GM19035 (cell line): ENCODE results near the gene EIF4H.
"Not testable (repeated sequence)": the region's sequence is repeated elsewhere in the genome, so short reads cannot be mapped to it uniquely, and the experiment has no call there.

ENCODE experiments used
- ATAC-seq: cut with Tn5 transposase; IDR thresholded peaks from one replicate; pipeline ENCODE4 v1.9.1; 2021; ENCODE audit not compliant: unreplicated experiment

EIF4H gene

DNA sequence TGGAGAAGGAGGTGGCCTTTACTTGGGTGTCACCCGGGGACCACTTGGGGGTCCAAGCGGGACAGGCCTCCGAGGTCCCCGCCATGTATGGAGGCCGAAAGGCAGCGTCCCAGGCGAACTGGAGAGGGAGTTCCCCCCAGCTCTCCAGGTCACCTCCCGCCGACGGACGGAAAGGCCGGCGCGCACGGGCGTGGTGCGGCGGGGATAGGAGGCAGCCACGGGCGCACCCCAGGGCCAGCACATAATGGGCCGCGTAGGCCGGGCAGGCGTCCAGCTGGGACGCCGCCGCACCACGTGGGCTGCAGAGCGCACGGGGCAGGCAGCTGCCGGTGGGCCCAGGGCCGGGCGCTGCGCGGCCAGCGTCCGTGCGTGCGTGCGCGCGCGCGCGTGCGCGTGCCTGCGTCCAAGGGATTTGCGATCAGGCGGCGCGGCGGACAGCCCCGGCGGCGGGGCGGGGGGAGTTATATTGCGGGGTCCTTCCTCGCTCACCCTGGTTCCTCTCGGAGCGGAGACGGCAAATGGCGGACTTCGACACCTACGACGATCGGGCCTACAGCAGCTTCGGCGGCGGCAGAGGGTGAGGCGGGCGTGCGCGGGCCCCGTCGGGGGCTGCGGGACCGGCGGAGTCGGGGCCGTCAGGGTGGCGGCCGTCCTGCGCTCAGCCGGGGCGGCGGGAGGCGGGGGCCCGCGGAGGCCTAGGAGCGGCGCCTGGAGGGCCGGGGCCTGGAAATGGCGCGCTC lies at the start of gene EIF4H:
EIF4H (plus strand) TSS at position 491 of the 740 bp plus-strand sequence; CDS start at position 519, 28 bp downstream.
- peak; percentile 84 for ATAC-seq

DNA sequence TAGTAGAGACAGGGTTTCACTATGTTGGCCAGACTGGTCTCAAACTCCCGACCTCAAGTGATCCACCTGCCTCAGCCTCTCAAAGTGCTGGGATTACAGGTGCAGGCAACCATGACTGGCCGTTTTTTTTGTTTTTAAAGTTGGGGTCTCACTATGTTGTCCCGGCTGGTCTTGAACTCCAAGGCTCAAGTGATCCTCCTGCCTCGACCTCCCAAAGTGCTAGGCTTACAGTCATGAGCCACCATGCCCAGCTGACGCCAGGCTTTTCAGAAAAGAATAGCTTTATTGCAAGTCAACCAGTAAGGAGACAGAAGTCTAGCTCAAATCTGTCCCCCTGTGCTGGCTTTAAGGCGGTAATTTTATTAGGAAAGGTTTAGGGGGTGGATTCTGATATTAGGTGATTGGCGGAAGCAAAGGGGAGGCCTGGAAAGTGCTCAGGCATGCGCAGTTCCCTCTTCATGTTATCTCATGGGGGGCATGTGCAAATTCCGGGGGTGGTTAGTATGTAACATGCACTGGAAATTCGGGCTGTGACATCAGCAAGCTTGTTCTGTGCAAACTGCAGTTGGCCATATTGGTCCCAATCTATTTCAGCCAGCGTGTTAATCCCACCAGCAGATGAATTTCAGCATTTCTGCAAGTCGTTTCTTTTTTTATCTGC lies 47.8 kb upstream of the EIF4H start:
- ATAC-seq: no peak

DNA sequence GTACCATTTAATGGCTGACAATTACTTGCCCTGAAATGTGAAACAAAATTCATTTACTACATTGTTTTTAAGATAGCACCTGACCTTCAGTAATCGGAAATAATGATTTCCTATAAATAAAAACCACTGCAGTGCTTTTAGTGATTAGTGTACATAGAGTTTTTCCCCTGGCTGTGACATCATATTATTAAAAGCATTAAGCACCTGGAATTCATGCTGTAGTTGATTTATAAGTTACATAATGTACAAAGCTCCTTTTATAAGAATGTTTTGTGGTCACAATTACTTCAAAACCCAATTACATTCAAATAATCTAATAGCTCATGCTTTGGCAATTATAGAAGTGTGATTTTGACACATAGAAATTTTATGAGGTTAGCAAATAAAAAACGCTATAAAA lies 44.3 kb upstream of the EIF4H start:
- ATAC-seq: no peak

DNA sequence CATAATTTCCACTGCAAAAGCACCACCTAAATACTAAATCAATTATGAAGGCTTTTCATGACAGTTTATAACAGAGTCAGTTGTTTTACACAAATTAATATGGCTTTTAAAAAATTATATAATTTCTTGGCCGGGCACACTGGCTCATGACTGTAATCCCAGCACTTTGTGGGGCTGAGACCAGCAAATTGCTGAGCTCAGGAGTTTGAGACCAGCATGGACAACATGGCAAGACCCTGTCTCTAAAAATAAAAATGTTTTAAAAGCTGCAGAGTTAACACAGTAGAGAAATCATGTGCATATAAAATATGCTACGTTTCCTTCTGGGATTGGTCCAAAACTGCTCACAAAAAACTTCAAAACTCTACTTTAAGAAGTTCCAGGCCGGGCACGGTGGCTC lies 43.6 kb upstream of the EIF4H start:
- no peak for ATAC-seq

DNA sequence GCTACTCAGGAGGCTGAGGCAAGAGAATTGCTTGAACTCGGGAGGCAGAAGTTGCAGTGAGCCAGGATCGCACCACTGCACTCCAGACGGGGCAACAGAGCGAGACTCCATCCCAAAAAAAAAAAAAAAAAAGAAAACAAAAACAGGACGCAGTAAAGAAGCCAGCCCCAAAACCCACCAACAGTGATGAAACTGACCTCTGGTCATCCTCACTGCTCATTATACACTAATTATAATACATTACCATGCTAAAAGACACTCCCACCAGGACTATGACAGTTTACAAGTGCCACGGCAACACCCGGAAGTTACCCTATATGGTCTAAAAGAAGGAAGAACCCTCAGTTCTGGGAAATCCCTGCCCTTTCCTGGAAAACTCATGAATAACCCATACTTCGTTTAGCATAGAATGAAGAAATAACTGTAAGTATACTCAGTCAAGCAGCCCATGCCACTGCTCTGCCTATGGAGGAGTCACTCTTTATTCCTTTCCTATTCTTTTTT lies 40.0 kb upstream of the EIF4H start:
- ATAC-seq: no peak

DNA sequence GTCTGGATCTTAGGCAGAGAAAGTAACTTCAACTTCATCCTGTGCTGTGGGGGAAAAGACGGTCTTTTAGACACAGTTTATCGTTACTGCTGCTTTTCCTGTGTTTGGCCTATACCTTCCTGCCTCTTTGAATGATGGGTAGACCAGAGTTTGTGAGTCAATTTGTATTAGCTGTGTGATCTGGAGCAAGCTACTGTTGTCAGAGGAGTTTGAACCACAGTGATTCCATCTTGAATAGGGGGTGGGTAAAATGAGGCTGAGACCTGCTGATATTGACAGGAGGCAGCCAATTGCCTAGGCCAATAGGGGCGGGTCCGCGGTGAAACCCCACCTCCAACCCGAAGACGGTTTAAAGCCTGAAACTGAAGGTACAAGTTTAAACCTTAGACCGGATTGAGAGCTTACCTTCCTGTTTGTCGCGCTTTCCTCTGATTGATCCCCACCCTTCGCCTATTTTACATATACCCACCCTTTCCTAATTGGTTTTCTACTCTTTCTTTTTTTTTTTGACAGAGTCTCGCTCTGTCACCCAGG lies 35.8 kb upstream of the EIF4H start:
- no peak for ATAC-seq

DNA sequence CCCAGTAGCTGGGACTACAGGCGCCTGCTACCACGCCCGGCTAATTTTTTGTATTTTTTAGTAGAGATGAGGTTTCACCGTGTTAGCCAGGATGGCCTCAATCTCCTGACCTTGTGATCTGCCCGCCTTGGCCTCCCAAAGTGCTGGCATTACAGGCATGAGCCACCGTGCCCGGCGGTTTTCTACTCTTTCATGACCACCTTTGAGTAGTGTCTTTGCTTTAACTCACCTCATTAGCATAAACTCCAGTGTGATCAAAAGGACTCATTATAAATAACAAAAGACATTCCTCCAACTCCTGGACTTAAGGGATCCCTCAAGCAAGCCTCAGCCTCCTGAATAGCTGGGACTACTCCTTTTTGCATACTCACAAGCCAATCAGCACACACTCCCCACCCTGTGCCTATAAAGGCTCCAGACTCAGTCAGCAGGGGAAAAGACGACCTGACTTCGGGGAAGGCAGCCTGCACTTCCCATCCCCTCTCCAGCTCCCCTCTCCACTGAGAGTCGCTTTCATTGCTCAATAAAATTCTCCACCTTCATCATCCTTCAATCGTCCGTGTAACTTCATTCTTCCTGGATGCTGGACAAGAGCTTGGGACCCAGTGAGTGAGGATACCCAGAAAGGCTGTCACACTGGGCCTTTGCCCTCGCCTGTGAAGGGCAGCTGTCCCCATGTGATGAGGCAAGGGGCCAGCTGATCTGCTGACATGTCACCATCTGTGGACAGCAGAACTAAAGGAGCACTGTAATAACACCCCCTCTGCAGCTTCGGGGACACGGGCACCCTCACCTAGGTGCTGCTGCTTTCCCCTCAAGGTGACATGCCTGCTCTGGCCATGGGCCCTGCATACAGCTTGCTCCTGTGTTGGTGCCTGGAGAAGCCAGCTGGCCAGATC lies 35.0 kb upstream of the EIF4H start:
- no peak for ATAC-seq

DNA sequence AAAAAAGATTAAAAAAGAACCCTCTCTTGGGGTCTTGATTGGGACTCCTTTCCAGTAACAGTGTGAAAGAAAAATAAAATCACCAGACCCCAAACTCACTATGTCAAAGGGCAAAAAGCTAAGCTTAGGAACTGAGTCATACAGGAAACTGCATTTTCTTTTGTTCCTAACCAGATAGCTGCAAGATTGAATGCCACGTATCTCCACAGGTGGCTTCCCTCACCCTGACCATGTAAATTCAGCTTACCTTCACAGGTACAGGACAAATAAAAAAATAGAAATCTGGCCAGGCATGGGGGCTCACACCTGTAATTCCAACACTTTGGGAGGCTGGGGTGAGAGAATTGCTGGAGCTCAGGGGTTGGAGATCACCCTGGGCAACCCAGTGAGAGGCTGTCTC lies 32.5 kb upstream of the EIF4H start:
- ATAC-seq: no peak

DNA sequence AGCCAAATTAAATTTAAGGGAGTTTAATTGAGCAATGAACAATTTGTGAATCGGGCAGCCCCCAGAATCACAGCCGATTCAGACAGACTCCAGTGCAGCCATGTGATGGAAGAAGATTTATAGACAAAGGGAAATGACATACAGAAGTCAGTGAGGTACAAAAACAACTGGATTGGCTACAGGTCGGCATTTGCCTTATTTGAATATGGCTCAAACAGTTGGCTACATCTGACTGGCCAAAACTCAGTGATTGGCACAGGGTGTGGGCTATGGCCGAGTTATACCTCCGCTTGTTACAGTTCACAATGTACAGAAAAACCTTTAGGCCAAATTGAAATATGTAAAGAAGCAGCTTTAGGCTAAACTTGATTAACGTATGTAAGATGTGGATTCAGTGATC lies 30.8 kb upstream of the EIF4H start:
- ATAC-seq: no peak

DNA sequence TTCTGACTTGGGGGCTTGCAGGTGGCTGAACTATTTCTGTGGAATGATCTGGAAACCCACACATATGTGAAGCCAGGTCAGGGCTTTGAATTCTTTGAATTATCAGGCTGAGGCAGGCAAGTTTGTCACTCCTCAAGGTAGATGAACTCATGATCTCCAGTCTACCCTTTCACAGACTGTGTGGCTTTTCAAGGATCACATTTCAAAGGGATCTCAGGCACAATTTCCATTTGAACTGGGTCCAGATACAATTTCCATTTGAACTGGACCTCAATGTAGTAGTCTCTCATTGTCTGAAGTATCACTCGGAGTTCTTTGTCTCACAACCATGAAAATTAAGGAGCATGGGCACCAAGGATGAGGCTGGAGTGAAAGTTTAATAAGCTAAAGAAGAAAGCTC lies 25.7 kb upstream of the EIF4H start:
- no peak for ATAC-seq

DNA sequence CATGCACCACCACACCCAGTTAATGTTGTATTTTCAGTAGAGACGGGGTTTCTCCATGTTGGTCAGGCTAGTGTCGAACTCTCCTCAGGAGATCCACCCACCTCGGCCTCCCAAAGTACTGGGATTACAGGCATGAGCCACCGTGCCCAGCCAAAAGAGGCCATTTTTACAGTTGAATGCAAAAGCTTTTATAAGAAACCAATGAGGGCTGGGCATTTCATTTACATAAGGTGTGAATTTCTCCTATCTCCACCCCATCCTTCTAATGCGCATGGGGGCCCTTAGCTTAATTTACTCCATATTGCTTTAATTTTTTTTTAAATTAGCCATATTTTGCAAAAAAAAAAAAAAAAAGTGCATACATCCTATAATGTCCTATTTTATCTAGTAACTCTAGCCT lies 25.1 kb upstream of the EIF4H start:
- no peak for ATAC-seq

DNA sequence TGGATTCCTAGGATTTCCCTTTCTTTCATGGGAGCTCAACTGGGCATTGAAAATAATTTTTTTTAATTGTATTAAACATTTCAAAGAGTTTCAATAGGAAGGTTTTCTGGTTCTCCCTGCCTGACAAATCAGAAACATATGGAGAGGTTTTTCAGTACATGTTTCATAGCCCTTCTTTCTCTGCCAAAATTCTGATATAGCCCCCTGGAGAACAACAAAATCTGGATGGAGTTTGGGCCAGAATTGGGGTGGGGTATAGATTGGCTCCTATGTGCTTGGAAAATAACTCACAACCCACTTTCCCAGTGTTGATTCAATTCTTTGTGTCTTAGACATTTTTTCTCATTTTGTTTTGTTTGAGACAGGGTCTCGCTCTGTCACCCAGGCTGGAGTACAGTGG lies 24.6 kb upstream of the EIF4H start:
- ATAC-seq: no peak

DNA sequence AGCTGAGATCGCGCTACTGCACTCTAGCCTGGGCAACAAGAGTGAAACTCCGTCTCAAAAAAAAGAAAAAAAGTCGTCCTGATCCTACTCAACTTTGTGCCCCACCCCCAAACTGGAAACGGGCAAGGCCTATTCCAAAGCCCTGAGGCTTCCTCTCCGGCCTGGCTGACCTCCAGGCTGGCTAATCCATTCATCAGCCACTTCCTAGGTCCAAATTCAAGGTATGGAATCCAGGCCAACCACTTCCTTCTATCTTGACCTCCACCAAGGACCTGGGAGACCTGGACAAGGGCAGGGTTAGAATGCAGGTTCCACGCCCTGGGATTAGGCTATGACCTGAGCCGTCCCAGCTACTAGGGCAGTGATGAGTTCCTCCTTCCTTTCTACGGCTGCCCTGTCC lies 20.4 kb upstream of the EIF4H start:
- no peak for ATAC-seq

DNA sequence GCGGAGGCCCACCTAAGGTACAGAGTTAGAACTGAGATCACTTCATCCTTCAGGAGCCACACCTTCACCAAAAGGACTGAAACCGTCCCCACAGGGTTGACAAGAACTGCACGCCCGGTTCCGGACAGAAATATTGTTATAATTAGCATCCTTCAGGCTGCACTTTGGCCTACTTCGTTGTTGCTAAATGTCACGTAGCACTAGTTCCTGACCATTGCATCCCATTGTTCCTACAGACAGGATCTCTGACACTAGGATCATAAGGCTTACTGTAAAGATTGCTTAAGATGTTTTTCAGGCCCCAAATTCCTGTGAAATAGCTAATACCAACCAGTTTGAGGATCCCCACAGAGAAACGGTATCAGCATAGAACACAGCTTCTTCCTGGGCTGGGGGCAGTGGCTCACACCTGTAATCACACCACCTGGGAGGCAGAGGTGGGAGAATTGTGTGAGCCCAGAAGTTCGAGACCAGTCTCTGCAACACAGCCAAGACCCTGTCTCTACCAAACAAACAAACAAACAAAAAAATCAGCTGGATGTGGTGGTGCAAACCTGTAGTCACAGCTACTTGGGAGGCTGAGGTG lies 18.3 kb upstream of the EIF4H start:
- ATAC-seq: no peak

DNA sequence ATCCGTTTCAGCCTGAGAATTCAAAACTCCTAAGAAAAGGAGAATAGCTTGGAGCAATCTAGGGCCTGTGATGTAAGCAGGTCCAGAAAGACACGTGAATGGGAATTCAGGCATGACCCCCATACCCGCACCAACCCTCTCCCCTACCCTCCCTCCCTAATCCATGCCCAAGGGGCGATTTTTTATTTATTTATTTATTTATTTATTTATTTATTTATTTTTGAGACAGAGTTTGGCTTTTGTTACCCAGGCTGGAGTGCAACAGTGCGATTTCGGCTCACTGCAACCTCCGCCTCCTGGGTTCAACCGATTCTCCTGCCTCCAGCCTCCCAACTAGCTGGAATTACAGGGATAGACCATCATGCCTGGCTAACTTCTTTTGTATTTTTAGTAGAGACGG lies 16.6 kb upstream of the EIF4H start:
- no peak for ATAC-seq

DNA sequence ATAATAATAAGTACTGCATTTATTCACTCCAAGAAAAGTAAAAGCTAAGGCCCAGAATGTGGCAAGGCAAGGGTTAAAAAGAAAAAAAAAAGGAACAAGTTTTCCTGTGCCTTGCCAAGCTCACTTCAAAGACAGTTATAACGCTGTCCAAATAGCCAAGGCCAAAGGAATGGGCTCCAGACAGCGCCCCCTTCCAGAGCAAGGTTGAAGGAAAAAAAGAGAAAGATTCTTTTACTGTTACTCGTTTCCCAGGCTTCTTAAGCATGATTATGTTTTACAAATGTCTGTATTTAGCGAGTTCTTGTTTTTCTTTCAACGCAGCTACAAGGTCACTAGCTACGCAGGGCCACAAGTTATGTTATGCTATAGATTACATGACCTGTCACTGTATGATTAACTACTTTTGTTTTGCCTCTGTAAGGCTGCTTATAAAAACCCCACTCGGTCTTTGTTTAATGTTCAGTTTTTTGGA lies 9.1 kb upstream of the EIF4H start:
- no peak for ATAC-seq

DNA sequence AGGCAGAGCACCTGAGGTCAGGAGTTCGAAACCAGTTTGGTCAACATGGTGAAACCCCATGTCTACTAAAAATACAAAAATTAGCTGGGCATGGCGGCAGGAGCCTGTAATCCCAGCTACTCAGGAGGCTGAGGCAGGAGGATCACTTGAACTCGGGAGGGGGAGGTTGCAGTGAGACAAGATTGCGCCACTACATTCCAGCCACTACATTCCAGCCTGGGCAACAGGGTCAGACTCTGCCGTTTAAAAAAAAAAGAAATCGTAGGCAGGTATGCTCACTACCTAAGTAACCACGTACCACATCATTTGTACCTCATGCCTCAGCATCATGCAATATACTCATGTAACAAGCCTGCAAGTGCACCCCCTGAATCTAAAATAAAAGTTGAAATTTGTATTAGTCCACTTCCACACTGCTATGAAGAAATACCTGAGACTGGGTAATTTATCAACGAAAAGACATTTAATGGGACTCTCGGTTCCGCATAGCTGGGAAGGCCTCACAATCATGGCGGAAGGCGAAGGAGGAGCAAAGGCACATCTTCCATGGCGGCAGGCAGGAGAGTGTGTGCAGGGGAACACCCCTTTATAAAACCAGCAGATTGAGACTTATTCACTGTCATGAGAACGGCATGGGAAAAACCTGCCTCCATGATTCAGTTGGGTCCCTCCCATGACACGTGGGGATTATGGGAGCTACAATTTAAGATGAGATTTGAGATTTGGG lies 8.1 kb upstream of the EIF4H start:
- ATAC-seq: no peak

DNA sequence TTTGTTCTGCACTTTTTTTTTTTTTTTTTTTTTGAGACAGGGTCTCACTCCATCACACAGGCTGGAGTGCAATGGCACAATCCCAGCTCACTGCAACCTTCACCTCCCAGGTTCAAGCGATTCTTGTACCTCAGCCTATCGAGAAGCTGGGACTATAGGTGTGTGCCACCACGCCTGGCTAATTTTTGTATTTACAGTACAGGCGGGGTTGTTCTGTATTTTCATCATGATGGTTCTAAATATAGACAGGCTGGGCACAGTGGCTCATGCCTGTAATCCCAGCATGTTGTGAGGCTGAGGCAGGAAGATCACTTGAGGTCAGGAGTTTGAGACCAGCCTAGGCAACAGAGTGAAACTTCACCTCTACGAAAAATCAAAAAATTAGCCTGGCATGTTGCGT lies 6.8 kb upstream of the EIF4H start:
- ATAC-seq: not testable (repeated sequence)

DNA sequence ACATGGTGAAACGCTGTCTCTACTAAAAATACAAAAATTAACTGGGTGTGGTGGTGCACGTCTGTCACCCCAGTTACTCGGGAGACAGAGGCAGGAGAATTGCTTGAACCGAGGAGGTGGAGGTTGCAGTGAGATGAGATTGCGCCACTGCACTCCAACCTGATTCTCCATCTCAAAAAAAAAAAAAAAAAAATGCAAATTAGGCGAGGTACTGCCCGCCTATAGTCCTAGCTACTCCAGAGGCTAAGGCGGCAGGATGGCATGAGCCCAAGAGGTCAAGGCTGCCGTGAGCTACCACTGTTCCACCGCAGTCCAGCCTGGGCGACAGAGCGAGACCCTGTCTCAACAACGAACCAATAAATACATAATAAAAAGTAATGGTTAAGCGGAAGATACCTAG lies 1.1 kb upstream of the EIF4H start:
- no peak for ATAC-seq

DNA sequence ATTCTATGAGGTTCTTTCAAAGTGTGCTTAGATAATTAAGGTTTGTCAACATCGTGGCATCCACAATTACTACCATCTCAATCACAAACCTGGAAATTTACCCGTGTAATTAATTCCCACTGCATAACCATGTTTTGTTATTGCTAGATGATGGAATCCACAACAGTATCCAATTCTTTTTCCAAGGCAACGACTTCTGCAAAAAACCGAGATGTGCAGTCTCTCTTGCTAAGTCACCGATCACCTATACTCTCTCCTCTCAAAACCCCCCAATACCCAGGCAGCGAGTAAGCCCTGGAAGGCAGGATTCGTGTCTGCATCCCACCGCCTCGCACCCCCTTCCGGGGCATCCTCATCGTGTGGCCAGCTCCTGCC lies 678 bp upstream of the EIF4H start:
- ATAC-seq: no peak
